Parathyroid adenoma (tissue), 2 donors: Measurements from ENCODE around the gene DNAI4.

Experiments used
- H2AFZ ChIP-seq: fragments of 300-600 bp; sonication (generic); one replicate; pipeline ENCODE4 v1.7.0; 2017; ENCODE audit warnings: antibody characterized with exemption, mild to moderate bottlenecking
- H3K27ac ChIP-seq: fragments of 300-600 bp; sonication (generic); one replicate; pipeline ENCODE4 v1.7.0; 2017
- H3K27me3 ChIP-seq: fragments of 300-600 bp; sonication (generic); one replicate; pipeline ENCODE4 v1.7.0; 2017; ENCODE audit warnings: low read length; ENCODE audit not compliant: control insufficient read depth, insufficient read depth
- H3K36me3 ChIP-seq: fragments of 300-600 bp; sonication (generic); one replicate; pipeline ENCODE4 v1.7.0; 2017; ENCODE audit warnings: low read length; ENCODE audit not compliant: control insufficient read depth, insufficient read depth
- H3K4me1 ChIP-seq: fragments of 300-600 bp; sonication (generic); one replicate; pipeline ENCODE4 v1.7.0; 2017; ENCODE audit warnings: control low read depth
- H3K4me2 ChIP-seq: fragments of 300-600 bp; sonication (generic); one replicate; pipeline ENCODE4 v1.7.0; 2017; ENCODE audit warnings: low read length
- H3K4me3 ChIP-seq: fragments of 300-600 bp; sonication (generic); one replicate; pipeline ENCODE4 v1.7.0; 2017; ENCODE audit warnings: low read depth, low read length
- H3K79me2 ChIP-seq: fragments of 300-600 bp; sonication (generic); one replicate; pipeline ENCODE4 v1.7.0; 2017; ENCODE audit warnings: control low read depth
- H3K9ac ChIP-seq: fragments of 300-600 bp; sonication (generic); one replicate; pipeline ENCODE4 v1.7.0; 2017; ENCODE audit warnings: mild to moderate bottlenecking
- H3K9me3 ChIP-seq: fragments of 300-600 bp; sonication (generic); one replicate; pipeline ENCODE4 v1.7.0; 2017; ENCODE audit warnings: low read length; ENCODE audit not compliant: control insufficient read depth
- CTCF ChIP-seq: fragments of 300-600 bp; sonication (generic); IDR thresholded peaks from one replicate; pipeline ENCODE4 v1.7.0; 2017; ENCODE audit warnings: antibody characterized with exemption, mild to moderate bottlenecking
- donor health status: primary hyperparathyroidism.

The DNAI4 gene

GRCh38 chr1:66777831-66778230, 146.8 kb downstream of the DNAI4 start:
- no peaks in the 10 kb centered on the region for H3K4me1 ChIP-seq
- TF ChIP-seq CTCF, result no peak
- H3K4me3 ChIP-seq, result no peak overlapping the region
- no peaks in the 10 kb centered on the region for H3K9me3 ChIP-seq
- H3K27ac ChIP-seq, result no peak overlapping the region
- H3K79me2 ChIP-seq, result no peaks in the 10 kb centered on the region
- no peak overlapping the region for H2AFZ ChIP-seq
- no peaks in the 10 kb centered on the region for H3K36me3 ChIP-seq
- no peak overlapping the region for H3K4me2 ChIP-seq
- no peaks in the 10 kb centered on the region for H3K27me3 ChIP-seq
- no peak overlapping the region for H3K9ac ChIP-seq

- Histone ChIP-seq H3K79me2 (no peaks in the 10 kb centered on the region), H2AFZ (no peak overlapping the region), H3K27ac (no peak overlapping the region), H3K9ac (no peak overlapping the region), H3K9me3 (no peaks in the 10 kb centered on the region), H3K4me2 (no peak overlapping the region), H3K4me1 (no peaks in the 10 kb centered on the region), H3K4me3 (no peak overlapping the region), H3K27me3 (no peaks in the 10 kb centered on the region), H3K36me3 (no peaks in the 10 kb centered on the region)
- TF ChIP-seq CTCF, result no peak
Measured at GRCh38 chr1:66775646-66776045, 149.0 kb downstream of the DNAI4 start.

GRCh38 chr1:66774438-66774837, 150.2 kb downstream of the DNAI4 start:
- H3K4me1 ChIP-seq, result no peaks in the 10 kb centered on the region
- H3K36me3 ChIP-seq, result no peaks in the 10 kb centered on the region
- no peak overlapping the region for H2AFZ ChIP-seq
- H3K4me2 ChIP-seq, result no peak overlapping the region
- H3K27ac ChIP-seq, result no peak overlapping the region
- H3K9ac ChIP-seq, result no peak overlapping the region
- no peaks in the 10 kb centered on the region for H3K79me2 ChIP-seq
- H3K9me3 ChIP-seq, result no peaks in the 10 kb centered on the region
- H3K27me3 ChIP-seq, result no peaks in the 10 kb centered on the region
- no peak for TF ChIP-seq CTCF
- H3K4me3 ChIP-seq, result no peak overlapping the region

- no peak overlapping the region for H3K9ac ChIP-seq
- no peak overlapping the region for H3K4me2 ChIP-seq
- H3K27ac ChIP-seq, result no peak overlapping the region
- H3K4me3 ChIP-seq, result no peak overlapping the region
- H3K4me1 ChIP-seq, result no peaks in the 10 kb centered on the region
- no peak overlapping the region for H2AFZ ChIP-seq
- H3K9me3 ChIP-seq, result no peaks in the 10 kb centered on the region
- no peaks in the 10 kb centered on the region for H3K79me2 ChIP-seq
- no peak for TF ChIP-seq CTCF
- H3K27me3 ChIP-seq, result no peaks in the 10 kb centered on the region
- no peaks in the 10 kb centered on the region for H3K36me3 ChIP-seq
Measured at GRCh38 chr1:66773227-66773626, 151.4 kb downstream of the DNAI4 start.

- no peaks in the 10 kb centered on the region for H3K36me3 ChIP-seq
- H3K9me3 ChIP-seq, result no peaks in the 10 kb centered on the region
- no peak overlapping the region for H3K4me2 ChIP-seq
- H3K4me3 ChIP-seq, result no peak overlapping the region
- no peak for TF ChIP-seq CTCF
- H3K27ac ChIP-seq, result no peak overlapping the region
- no peak overlapping the region for H3K9ac ChIP-seq
- no peaks in the 10 kb centered on the region for H3K79me2 ChIP-seq
- H2AFZ ChIP-seq, result no peak overlapping the region
- no peaks in the 10 kb centered on the region for H3K4me1 ChIP-seq
- H3K27me3 ChIP-seq, result no peaks in the 10 kb centered on the region
Measured at GRCh38 chr1:66770694-66771093, 154.0 kb downstream of the DNAI4 start.
